Right atrium auricular region (tissue), 2 donors: Measurements from ENCODE around the gene REEP5. TPM values are rescaled to one million over a fixed set of nuclear protein-coding genes. Genes with fewer than 3 reads are reported as not detected.

Experiments
- DNase-seq: peaks from one replicate; pipeline ENCODE4 v3.0.0-alpha.2; 2019; ENCODE audit warnings: low spot score
- H3K27ac ChIP-seq, 2 donors: fragments of 200-600 bp; sonication (generic); 1 replicate in 1 of 2; 2 replicates in 1 of 2; pipeline ENCODE4 v1.5.1; 2016 to 2019
- H3K27me3 ChIP-seq, 2 donors: fragments of 200-600 bp; sonication (generic); one replicate each; pipeline versions ENCODE4 v1.5.1 to v1.6.0; 2017 to 2019
- H3K36me3 ChIP-seq: fragments of 200-600 bp; sonication (generic); one replicate; pipeline ENCODE4 v1.5.1; 2016
- H3K4me1 ChIP-seq, 2 donors: fragments of 200-600 bp; sonication (generic); one replicate each; pipeline versions ENCODE4 v1.5.1 to v1.6.0; 2017 to 2019
- H3K4me3 ChIP-seq, 2 donors: fragments of 200-600 bp; sonication (generic); 1 replicate in 1 of 2; 2 replicates in 1 of 2; pipeline ENCODE4 v1.5.1; 2017 to 2019; ENCODE audit warnings: mild to moderate bottlenecking in 1 of 2, moderate library complexity in 1 of 2
- H3K9me3 ChIP-seq, 2 donors: fragments of 200-600 bp; sonication (generic); one replicate each; pipeline ENCODE4 v1.5.1; 2019
- total RNA-seq, 2 donors: library from RNA; depleted of rRNA; stranded (reverse); fragments of >200 nt; gene quantifications; one replicate each; pipeline ENCODE4 v1.1.0, GENCODE V29; 2016
- TF ChIP-seq, protein P1 (sequence below), 2 donors: fragments of 200-600 bp; sonication (generic); IDR thresholded peaks; one replicate each; pipeline ENCODE4 v1.5.1; 2019; ENCODE audit warnings: antibody characterized with exemption in 2 of 2

Gene REEP5
- total RNA-seq, 2 donors from 2014 or later: 77.7 to 140 TPM

GRCh38 chr5:112878760-112879159 lies 43.3 kb downstream of the REEP5 start:
- no peak overlapping the region for H3K4me3 ChIP-seq
- H3K9me3 ChIP-seq: no peaks in the 10 kb centered on the region
- H3K4me1 ChIP-seq: peaks cover 0 to 16% of the 10 kb centered on the region in 2 donors
- TF ChIP-seq, protein P1, sequence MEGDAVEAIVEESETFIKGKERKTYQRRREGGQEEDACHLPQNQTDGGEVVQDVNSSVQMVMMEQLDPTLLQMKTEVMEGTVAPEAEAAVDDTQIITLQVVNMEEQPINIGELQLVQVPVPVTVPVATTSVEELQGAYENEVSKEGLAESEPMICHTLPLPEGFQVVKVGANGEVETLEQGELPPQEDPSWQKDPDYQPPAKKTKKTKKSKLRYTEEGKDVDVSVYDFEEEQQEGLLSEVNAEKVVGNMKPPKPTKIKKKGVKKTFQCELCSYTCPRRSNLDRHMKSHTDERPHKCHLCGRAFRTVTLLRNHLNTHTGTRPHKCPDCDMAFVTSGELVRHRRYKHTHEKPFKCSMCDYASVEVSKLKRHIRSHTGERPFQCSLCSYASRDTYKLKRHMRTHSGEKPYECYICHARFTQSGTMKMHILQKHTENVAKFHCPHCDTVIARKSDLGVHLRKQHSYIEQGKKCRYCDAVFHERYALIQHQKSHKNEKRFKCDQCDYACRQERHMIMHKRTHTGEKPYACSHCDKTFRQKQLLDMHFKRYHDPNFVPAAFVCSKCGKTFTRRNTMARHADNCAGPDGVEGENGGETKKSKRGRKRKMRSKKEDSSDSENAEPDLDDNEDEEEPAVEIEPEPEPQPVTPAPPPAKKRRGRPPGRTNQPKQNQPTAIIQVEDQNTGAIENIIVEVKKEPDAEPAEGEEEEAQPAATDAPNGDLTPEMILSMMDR (IDR thresholded peaks at IDR 0.05): no peak
- H3K27ac ChIP-seq: no peak overlapping the region
- H3K36me3 ChIP-seq: peaks cover 41% of the 10 kb centered on the region
- no peaks in the 10 kb centered on the region for H3K27me3 ChIP-seq
- no peak for DNase-seq

GRCh38 chr5:112878101-112878500 lies 43.9 kb downstream of the REEP5 start:
- peaks cover 41% of the 10 kb centered on the region for H3K36me3 ChIP-seq
- H3K4me1 ChIP-seq: peaks cover 0 to 16% of the 10 kb centered on the region in 2 donors
- TF ChIP-seq, protein P1 (IDR thresholded peaks at IDR 0.05): no peak
- no peak for DNase-seq
- no peaks in the 10 kb centered on the region for H3K9me3 ChIP-seq
- H3K4me3 ChIP-seq: no peak overlapping the region
- H3K27ac ChIP-seq: no peak overlapping the region
- H3K27me3 ChIP-seq: no peaks in the 10 kb centered on the region

DNA sequence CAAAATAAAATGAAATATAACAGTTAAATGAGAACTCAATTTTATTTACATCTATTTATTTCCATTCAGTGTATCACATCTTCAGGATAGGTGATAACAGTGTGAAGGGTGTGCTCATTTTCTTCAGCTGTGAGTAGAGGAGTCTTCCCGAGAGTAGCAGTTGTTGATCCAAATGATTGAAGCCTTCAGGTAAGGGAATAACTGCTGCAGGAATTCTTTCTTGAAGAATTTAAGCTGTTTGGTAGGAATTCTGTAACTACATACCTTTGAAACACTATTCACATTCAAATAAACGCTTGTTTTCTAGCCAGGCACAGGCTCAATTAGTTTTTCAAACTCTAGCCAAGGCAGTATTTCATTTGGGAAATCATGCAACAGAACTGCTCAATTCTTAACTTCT lies 45.7 kb downstream of the REEP5 start:
- no peak overlapping the region for H3K27ac ChIP-seq
- peaks cover 0 to 12% of the 10 kb centered on the region in 2 donors for H3K4me1 ChIP-seq
- H3K27me3 ChIP-seq: no peaks in the 10 kb centered on the region
- DNase-seq: no peak
- H3K4me3 ChIP-seq: no peak overlapping the region
- H3K9me3 ChIP-seq: no peaks in the 10 kb centered on the region
- TF ChIP-seq, protein P1 (IDR thresholded peaks at IDR 0.05): no peak
- H3K36me3 ChIP-seq: peaks cover 30% of the 10 kb centered on the region

DNA sequence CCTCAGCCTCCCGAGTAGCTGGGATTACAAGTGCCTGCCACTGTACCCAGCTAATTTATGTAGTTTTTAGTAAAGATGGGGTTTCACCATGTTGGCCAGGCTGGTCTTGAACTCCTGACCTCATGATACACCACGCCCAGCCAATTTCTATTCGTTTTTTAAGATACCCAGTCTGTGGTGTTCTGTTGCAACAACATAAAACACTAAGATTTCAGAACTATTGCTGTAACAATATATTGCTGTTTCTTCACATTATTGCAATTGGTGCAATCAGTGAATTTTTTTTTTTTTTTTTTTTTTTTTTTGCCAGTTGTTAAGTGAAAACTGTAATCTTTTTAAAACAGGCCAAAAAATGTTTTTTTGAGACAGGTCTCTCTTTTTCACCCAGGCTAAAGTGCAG lies 51.1 kb downstream of the REEP5 start:
- TF ChIP-seq, protein P1 (IDR thresholded peaks at IDR 0.05): no peak
- no peak for DNase-seq
- Histone ChIP-seq H3K27me3 (no peaks in the 10 kb centered on the region), H3K9me3 (no peaks in the 10 kb centered on the region), H3K4me1 (no peaks in the 10 kb centered on the region), H3K4me3 (no peak overlapping the region), H3K36me3 (peaks cover 58% of the 10 kb centered on the region), H3K27ac (no peak overlapping the region)

DNA sequence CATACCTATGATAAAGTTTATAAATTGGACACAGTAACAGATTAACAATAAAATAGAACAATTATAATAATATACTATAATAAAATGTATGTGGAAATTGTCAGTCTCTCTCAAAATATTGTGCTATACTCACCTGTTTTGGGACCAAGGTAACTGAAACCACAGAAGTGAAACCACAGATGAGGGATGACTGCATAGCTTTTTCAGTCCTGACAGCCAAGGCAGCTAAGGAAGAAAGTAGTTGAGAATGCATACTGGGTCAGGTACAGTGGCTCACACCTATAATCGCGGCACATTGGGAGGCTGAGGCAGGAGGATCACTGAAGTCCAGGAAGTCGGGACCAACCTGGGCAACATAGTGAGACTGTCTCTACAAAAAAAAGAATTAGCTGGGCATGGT lies 52.1 kb downstream of the REEP5 start:
- peaks cover 58% of the 10 kb centered on the region for H3K36me3 ChIP-seq
- H3K27me3 ChIP-seq: no peaks in the 10 kb centered on the region
- DNase-seq: no peak
- no peak overlapping the region for H3K4me3 ChIP-seq
- no peaks in the 10 kb centered on the region for H3K4me1 ChIP-seq
- TF ChIP-seq, protein P1 (IDR thresholded peaks at IDR 0.05): no peak
- H3K9me3 ChIP-seq: no peaks in the 10 kb centered on the region
- H3K27ac ChIP-seq: no peak overlapping the region

GRCh38 chr5:112867411-112867810 lies 54.6 kb downstream of the REEP5 start:
- Histone ChIP-seq H3K36me3 (peaks cover 68% of the 10 kb centered on the region), H3K9me3 (no peaks in the 10 kb centered on the region)

More at GRCh38 chr5:112867411-112867810, 54.6 kb downstream of the REEP5 start:
- Histone ChIP-seq H3K4me3 (no peak overlapping the region), H3K27ac (no peak overlapping the region), H3K4me1 (peaks cover 0 to 18% of the 10 kb centered on the region in 2 donors), H3K27me3 (no peaks in the 10 kb centered on the region)
- no peak for DNase-seq
- TF ChIP-seq, protein P1 (IDR thresholded peaks at IDR 0.05): no peak
